ENCODE data around the gene PLIN1. TPM values are rescaled to one million over a fixed set of nuclear protein-coding genes. Genes with fewer than 3 reads are reported as not detected.

PLIN1 gene
- total RNA-seq, 3 donors from 2014 or later, result 0.77 to 8.1 (median 5.2) TPM

- intact Hi-C loops (cut with DNase I, micrococcal nuclease), result no loop called here
- H3K4me3 ChIP-seq, result no peak overlapping the region
- TF ChIP-seq, protein P1, sequence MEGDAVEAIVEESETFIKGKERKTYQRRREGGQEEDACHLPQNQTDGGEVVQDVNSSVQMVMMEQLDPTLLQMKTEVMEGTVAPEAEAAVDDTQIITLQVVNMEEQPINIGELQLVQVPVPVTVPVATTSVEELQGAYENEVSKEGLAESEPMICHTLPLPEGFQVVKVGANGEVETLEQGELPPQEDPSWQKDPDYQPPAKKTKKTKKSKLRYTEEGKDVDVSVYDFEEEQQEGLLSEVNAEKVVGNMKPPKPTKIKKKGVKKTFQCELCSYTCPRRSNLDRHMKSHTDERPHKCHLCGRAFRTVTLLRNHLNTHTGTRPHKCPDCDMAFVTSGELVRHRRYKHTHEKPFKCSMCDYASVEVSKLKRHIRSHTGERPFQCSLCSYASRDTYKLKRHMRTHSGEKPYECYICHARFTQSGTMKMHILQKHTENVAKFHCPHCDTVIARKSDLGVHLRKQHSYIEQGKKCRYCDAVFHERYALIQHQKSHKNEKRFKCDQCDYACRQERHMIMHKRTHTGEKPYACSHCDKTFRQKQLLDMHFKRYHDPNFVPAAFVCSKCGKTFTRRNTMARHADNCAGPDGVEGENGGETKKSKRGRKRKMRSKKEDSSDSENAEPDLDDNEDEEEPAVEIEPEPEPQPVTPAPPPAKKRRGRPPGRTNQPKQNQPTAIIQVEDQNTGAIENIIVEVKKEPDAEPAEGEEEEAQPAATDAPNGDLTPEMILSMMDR (IDR thresholded peaks at IDR 0.05), result no peak
- no peak for ATAC-seq
- H3K9me3 ChIP-seq, result no peaks in the 10 kb centered on the region
- H3K4me1 ChIP-seq (ENCODE audit: low read depth), result no peaks in the 10 kb centered on the region
- no peaks in the 10 kb centered on the region for H3K36me3 ChIP-seq (ENCODE audit: low read depth)
- DNase-seq, result no peak
These were observed 7.5 kb downstream of the PLIN1 start for GRCh38 chr15:89671687-89672086.

GRCh38 chr15:89670971-89671560 lies 8.1 kb downstream of the PLIN1 start:
- Histone ChIP-seq H3K9me3 (no peaks in the 10 kb centered on the region), H3K4me3 (no peak overlapping the region), H3K4me1 (ENCODE audit: low read depth) (no peaks in the 10 kb centered on the region), H3K36me3 (ENCODE audit: low read depth) (no peaks in the 10 kb centered on the region)
- ATAC-seq, result peak; percentile 83
- intact Hi-C loops (cut with DNase I, micrococcal nuclease), result no loop called here
- DNase-seq, result no peak
- TF ChIP-seq, protein P1 (IDR thresholded peaks at IDR 0.05), result no peak

DNA sequence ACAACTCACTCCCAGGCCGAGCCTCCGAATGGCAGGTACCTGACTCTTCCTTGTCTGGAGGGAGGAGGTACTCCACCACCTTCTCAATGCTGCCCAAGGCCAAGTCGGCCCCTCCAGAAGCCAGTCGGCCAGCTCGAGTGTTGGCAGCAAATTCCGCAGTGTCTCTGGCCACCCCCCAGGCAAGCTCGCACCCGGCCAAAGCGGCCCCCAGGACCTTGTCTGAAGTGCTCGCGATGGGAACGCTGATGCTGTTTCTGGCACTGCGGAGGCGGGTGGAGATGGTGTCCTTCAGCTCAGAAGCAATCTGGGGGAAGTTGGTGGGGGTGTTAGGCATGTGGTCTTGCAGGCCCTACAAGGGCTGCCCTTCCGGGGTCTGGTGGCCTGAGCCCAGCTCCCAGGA lies 9.2 kb downstream of the PLIN1 start:
- peaks cover 3% of the 10 kb centered on the region for H3K4me1 ChIP-seq (ENCODE audit: low read depth)
- TF ChIP-seq, protein P1 (IDR thresholded peaks at IDR 0.05), result no peak
- intact Hi-C loops (cut with DNase I, micrococcal nuclease), result no loop called here
- no peaks in the 10 kb centered on the region for H3K9me3 ChIP-seq
- ATAC-seq (no peak), DNase-seq (no peak)
- no peak overlapping the region for H3K4me3 ChIP-seq
- no peaks in the 10 kb centered on the region for H3K36me3 ChIP-seq (ENCODE audit: low read depth)

DNA sequence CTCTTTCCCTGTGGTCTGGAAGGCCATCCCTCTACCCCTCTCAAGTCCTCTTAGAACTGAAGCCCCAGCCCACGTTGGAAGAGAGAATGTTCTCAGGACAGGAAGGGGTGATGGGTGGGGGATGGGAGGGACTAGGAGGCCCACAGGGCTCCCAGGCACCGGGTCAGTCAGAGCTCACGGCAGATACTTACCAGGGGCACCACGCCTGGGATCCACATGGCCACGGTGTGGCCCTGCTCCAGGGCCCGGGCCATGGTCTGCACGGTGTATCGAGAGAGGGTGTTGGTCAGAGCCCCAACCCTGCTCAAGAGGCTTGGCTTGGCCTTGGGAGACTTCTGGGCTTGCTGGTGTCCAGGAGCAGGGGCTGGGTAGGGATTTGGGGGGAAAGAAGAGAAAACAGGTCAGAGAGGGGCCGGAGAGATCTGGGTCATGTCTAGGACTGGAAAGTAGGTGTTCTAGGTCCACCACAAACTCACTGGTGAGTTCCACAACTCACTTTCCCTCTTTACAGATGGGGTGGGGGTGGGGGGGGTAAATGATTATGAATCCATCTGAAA lies 9.8 kb downstream of the PLIN1 start:
- no peak overlapping the region for H3K4me3 ChIP-seq
- intact Hi-C loops (cut with DNase I, micrococcal nuclease), result no loop called here
- DNase-seq, result no peak
- ATAC-seq, result no peak
- no peaks in the 10 kb centered on the region for H3K36me3 ChIP-seq (ENCODE audit: low read depth)
- no peaks in the 10 kb centered on the region for H3K9me3 ChIP-seq
- H3K4me1 ChIP-seq (ENCODE audit: low read depth), result peaks cover 6% of the 10 kb centered on the region
- TF ChIP-seq, protein P1 (IDR thresholded peaks at IDR 0.05), result no peak

DNA sequence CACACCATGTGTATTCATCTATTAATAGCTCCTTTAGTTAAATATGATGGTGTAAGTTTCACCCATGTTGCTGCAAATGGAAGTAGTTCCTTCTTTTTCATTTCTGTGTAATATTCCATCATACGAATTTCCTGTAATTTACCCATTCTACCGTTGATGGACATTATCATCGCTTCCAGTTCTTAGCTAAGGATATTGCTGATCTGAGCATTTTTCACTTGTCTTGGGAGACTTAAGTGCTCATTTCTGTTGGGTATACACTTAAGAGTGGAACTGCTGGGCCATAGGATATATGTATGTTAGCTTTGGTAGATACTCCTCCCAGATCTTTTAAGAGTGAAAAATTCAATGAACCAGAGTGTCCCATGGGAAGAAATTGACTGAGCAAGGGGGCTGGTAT lies 11.0 kb downstream of the PLIN1 start:
- H3K4me1 ChIP-seq (ENCODE audit: low read depth), result peaks cover 7% of the 10 kb centered on the region
- intact Hi-C loops (cut with DNase I, micrococcal nuclease), result no loop called here
- ATAC-seq, result no peak
- no peaks in the 10 kb centered on the region for H3K36me3 ChIP-seq (ENCODE audit: low read depth)
- TF ChIP-seq, protein P1 (IDR thresholded peaks at IDR 0.05), result no peak
- H3K4me3 ChIP-seq, result no peak overlapping the region
- DNase-seq, result no peak
- H3K9me3 ChIP-seq, result no peaks in the 10 kb centered on the region

DNA sequence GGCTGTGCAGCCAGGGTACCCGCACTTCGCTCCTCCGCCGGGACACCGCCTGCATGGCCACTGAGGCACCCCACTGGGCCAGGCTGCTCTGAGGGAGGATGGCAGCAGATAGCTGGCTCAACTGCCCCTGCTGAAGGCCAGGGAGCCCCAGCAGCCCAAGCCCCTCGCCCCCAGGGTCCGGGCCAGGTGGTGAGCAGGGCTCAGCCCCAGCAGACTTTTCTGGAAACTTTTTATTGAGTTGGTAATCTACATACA lies 11.5 kb downstream of the PLIN1 start:
- H3K36me3 ChIP-seq (ENCODE audit: low read depth), result no peaks in the 10 kb centered on the region
- no peak overlapping the region for H3K4me3 ChIP-seq
- no peaks in the 10 kb centered on the region for H3K9me3 ChIP-seq
- DNase-seq (no peak), ATAC-seq (no peak)
- H3K4me1 ChIP-seq (ENCODE audit: low read depth), result peaks cover 12% of the 10 kb centered on the region
- intact Hi-C loops (cut with DNase I, micrococcal nuclease), result no loop called here
- TF ChIP-seq, protein P1 (IDR thresholded peaks at IDR 0.05), result no peak
